Endothelial cell of umbilical vein (primary cell): ENCODE measurements around the gene BRCA2. TPM values are rescaled to one million over a fixed set of nuclear protein-coding genes. Genes with fewer than 3 reads are reported as not detected.

ENCODE experiments used
- BruUV-seq: library from RNA; stranded (reverse); fragments of 400-500 nt; replicated peaks from 2 replicates; lab custom pipeline; 2021; lab: Mats Ljungman, UMichigan
- CTCF ChIA-PET: fragments of 300-600, 350-600 bp; sonication (Branson Sonifier 250); formaldehyde crosslinking; loops from one replicate; lab custom pipeline; 2021; ENCODE audit warnings: antibody characterized with exemption, inconsistent platforms; lab: Charles Lee
- POLR2A ChIA-PET: fragments of 300-600, 350-600 bp; sonication (Branson Sonifier 250); formaldehyde crosslinking; loops from one replicate; lab custom pipeline; 2021; ENCODE audit warnings: antibody characterized with exemption, inconsistent platforms; lab: Charles Lee
- DNase-seq: peaks from one replicate; pipeline ENCODE4 v3.0.0-alpha.2; 2011; ENCODE audit warnings: low read depth, low spot score
- FAIRE-seq: peaks from 2 replicates; lab custom pipeline; 2011; peaks lifted over from hg19 to GRCh38; lab: Jason Lieb, UNC
- H2AFZ ChIP-seq: 2 replicates; pipeline ENCODE4 v1.6.0; 2012; ENCODE audit warnings: low read depth, low read length, control low read depth, inconsistent platforms
- H3K27ac ChIP-seq: 2 replicates; pipeline ENCODE4 v1.5.1; 2011; ENCODE audit warnings: low read depth, mild to moderate bottlenecking, control low read depth, low read length, moderate library complexity; ENCODE audit not compliant: insufficient read depth
- H3K27me3 ChIP-seq, 2 experiments: 2 replicates each; pipeline versions ENCODE4 v1.6.0 to v1.6.1; 2011; ENCODE audit warnings: low read length in 2 of 2, mixed read lengths in 1 of 2; ENCODE audit not compliant: control insufficient read depth in 2 of 2, insufficient read depth in 2 of 2
- H3K36me3 ChIP-seq, 2 experiments: 2 replicates in 1 of 2; 3 replicates in 1 of 2; pipeline ENCODE4 v1.5.1; 2011; ENCODE audit warnings: low read length in 2 of 2, mild to moderate bottlenecking in 1 of 2, moderate library complexity in 1 of 2; ENCODE audit not compliant: control insufficient read depth in 2 of 2, insufficient read depth in 2 of 2; ENCODE audit errors: extremely low read depth in 1 of 2
- H3K4me1 ChIP-seq: 3 replicates; pipeline ENCODE4 v1.5.1; 2011; ENCODE audit warnings: mild to moderate bottlenecking, low read length; ENCODE audit not compliant: control insufficient read depth, insufficient read depth; ENCODE audit errors: extremely low read depth
- H3K4me2 ChIP-seq: 2 replicates; pipeline ENCODE4 v1.6.1; 2011; ENCODE audit warnings: low read length, control low read depth, mixed read lengths; ENCODE audit not compliant: insufficient read depth
- H3K4me3 ChIP-seq, 3 experiments: fragments of 200-600 bp in 1 of 3; sonication (generic), shearing (Covaris generic) in 1 of 3; replicated peaks in 1 of 3; 2 replicates each; pipeline ENCODE4 v1.5.1; 2011 to 2016; ENCODE audit warnings: control low read depth in 3 of 3, low read length in 3 of 3, mild to moderate bottlenecking in 2 of 3, inconsistent platforms in 1 of 3, low read depth in 1 of 3, moderate library complexity in 1 of 3; ENCODE audit not compliant: insufficient read depth in 1 of 3
- H3K79me2 ChIP-seq: 2 replicates; pipeline ENCODE4 v1.6.0; 2012; ENCODE audit warnings: low read length, inconsistent platforms; ENCODE audit not compliant: control insufficient read depth, insufficient read depth
- H3K9ac ChIP-seq: replicated peaks from 2 replicates; pipeline ENCODE3; 2011; ENCODE audit warnings: low read length, control low read depth; ENCODE audit not compliant: insufficient read depth; ENCODE audit errors: extremely low read depth
- H3K9me1 ChIP-seq: replicated peaks from 3 replicates; pipeline ENCODE4 v1.6.0; 2011; ENCODE audit warnings: mild to moderate bottlenecking, low read length; ENCODE audit not compliant: control insufficient read depth, insufficient read depth; ENCODE audit errors: extremely low read depth
- H3K9me3 ChIP-seq: replicated peaks from 2 replicates; pipeline ENCODE4 v1.5.1; 2012; ENCODE audit warnings: low read length, inconsistent platforms; ENCODE audit not compliant: control insufficient read depth, insufficient read depth
- H4K20me1 ChIP-seq: replicated peaks from 2 replicates; pipeline ENCODE3; 2011; ENCODE audit warnings: mild to moderate bottlenecking, low read length; ENCODE audit not compliant: control insufficient read depth, insufficient read depth; ENCODE audit errors: extremely low read depth
- CTCF ChIP-seq, 2 donors: IDR thresholded peaks; 1 replicate in 1 of 2; 2 replicates in 1 of 2; pipeline ENCODE4 v1.5.1; 2011; ENCODE audit warnings: low read length in 2 of 2, mild to moderate bottlenecking in 2 of 2, moderate library complexity in 2 of 2, control low read depth in 1 of 2, inconsistent platforms in 1 of 2, low read depth in 1 of 2; ENCODE audit not compliant: insufficient read depth in 1 of 2; ENCODE audit errors: extremely low read depth in 1 of 2
- EZH2 ChIP-seq: IDR thresholded peaks from 2 replicates; pipeline ENCODE4 v1.6.1; 2012; ENCODE audit warnings: borderline replicate concordance, low read depth, mild to moderate bottlenecking, moderate library complexity, low read length, inconsistent platforms; ENCODE audit not compliant: severe bottlenecking
- FOS ChIP-seq: IDR thresholded peaks from 2 replicates; pipeline ENCODE4 v1.6.1; 2011; ENCODE audit warnings: mild to moderate bottlenecking, low read length, moderate library complexity, borderline replicate concordance; ENCODE audit not compliant: insufficient read depth
- GATA2 ChIP-seq: IDR thresholded peaks from 2 replicates; pipeline ENCODE4 v1.7.0; 2011; ENCODE audit warnings: low read depth, mild to moderate bottlenecking, moderate library complexity, mixed read lengths, low read length; ENCODE audit not compliant: insufficient read length, insufficient read depth
- JUN ChIP-seq: IDR thresholded peaks from 2 replicates; pipeline ENCODE4 v1.6.1; 2011; ENCODE audit warnings: borderline replicate concordance, low read depth; ENCODE audit not compliant: insufficient read length, insufficient read depth
- MYC ChIP-seq: IDR thresholded peaks from one replicate; pipeline ENCODE4 v1.6.1; 2011; ENCODE audit warnings: mild to moderate bottlenecking, low read depth, low read length
- POLR2A ChIP-seq: IDR thresholded peaks from 2 replicates; pipeline ENCODE4 v1.6.1; 2012; ENCODE audit warnings: low read depth, mild to moderate bottlenecking, control low read depth, low read length
- POLR2AphosphoS5 ChIP-seq: IDR thresholded peaks from 2 replicates; pipeline ENCODE4 v1.6.1; 2012; ENCODE audit warnings: low read depth, mild to moderate bottlenecking, control low read depth, low read length, moderate library complexity; ENCODE audit not compliant: insufficient read depth
- dilution Hi-C: fragments of 300-500 bp; cut with MboI; formaldehyde crosslinking; loops from one replicate; pipeline ENCODE4 v1.15.0; 2019; ENCODE audit warnings: low sequenced_read_pairs; ENCODE audit not compliant: extremely low pct_ligation_motif_present
- intact Hi-C: fragments of 100-400 bp; cut with micrococcal nuclease; formaldehyde crosslinking; loops from one replicate; pipeline ENCODE4 v1.10.0; 2022
- polyA plus RNA-seq, 4 experiments: library from polyadenylated mRNA; depleted of rRNA in 3 of 4; stranded (reverse) in 3 of 4; unstranded in 1 of 4; fragments of >200 nt; gene quantifications; 2 replicates each; pipeline versions ENCODE4 v1.2.1 to v1.2.3, GENCODE V29; 2011 to 2012; ENCODE audit warnings: missing spikeins in 1 of 4
- total RNA-seq: library from RNA; stranded (reverse); gene quantifications from 2 replicates; pipeline ENCODE4 v1.2.3, GENCODE V29; 2021
- TF ChIP-seq, protein P1 (sequence below): IDR thresholded peaks from 2 replicates; pipeline ENCODE4 v1.6.1; 2011; ENCODE audit not compliant: insufficient read depth, insufficient read length

BRCA2 gene
- total and polyA plus RNA-seq, 2 donors (not counting 3 experiments of a cell fraction or from before 2014, with no cell fraction given): 2.9 to 17.5 TPM

GRCh38 chr13:32370805-32371204 is 55.5 kb downstream of the BRCA2 start:
- ChIA-PET POLR2A (no interaction called here), CTCF (no interaction called here)
- Histone ChIP-seq H3K27ac (no peak overlapping the region), H3K36me3 (peaks cover 0 to 6% of the 10 kb centered on the region in 2 experiments), H3K27me3 (no peaks in the 10 kb centered on the region), H3K9ac (no peak overlapping the region), H3K4me3 (no peak overlapping the region), H4K20me1 (no peaks in the 10 kb centered on the region), H3K4me2 (no peak overlapping the region), H3K9me3 (no peaks in the 10 kb centered on the region), H2AFZ (no peak overlapping the region), H3K79me2 (no peaks in the 10 kb centered on the region), H3K4me1 (no peaks in the 10 kb centered on the region), H3K9me1 (no peaks in the 10 kb centered on the region)
- BruUV-seq: no TSS peak
- no peak for DNase-seq
- no peak for FAIRE-seq
- intact Hi-C loops (no loop called here), dilution Hi-C loops (no loop called here)
- TF ChIP-seq CTCF (IDR thresholded peaks at IDR 0.05; ENCODE audit: extremely low read depth in 1 of 2, insufficient read depth in 1 of 2, low read depth in 1 of 2, low read length in 2 of 2): no peak
- no peak for TF ChIP-seq GATA2
- TF ChIP-seq, protein P1, sequence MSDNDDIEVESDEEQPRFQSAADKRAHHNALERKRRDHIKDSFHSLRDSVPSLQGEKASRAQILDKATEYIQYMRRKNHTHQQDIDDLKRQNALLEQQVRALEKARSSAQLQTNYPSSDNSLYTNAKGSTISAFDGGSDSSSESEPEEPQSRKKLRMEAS: no peak
- TF ChIP-seq MYC: no peak
- TF ChIP-seq FOS: no peak
- no peak for TF ChIP-seq POLR2A
- TF ChIP-seq EZH2: no peak
- no peak for TF ChIP-seq POLR2AphosphoS5
- TF ChIP-seq JUN: no peak
